DLD1 (cell line): ENCODE results near the gene KRT75.

Source experiments
- in situ Hi-C: cut with HindIII; loops from 2 replicates; pipeline ENCODE4 v1.10.0; 2017; ENCODE audit warnings: low sequenced_read_pairs

KRT75 gene

GRCh38 chr12:52396656-52397055, 37.5 kb downstream of the KRT75 start:
- in situ Hi-C loops: loop anchor here (25.0 kb wide), 1 partner anchor 466 kb away; no protein-coding TSS in a partner anchor

GRCh38 chr12:52395761-52396434, 38.3 kb downstream of the KRT75 start:
- in situ Hi-C loops: loop anchor here (25.0 kb wide), 1 partner anchor 466 kb away; no protein-coding TSS in a partner anchor

GRCh38 chr12:52394836-52395405, 39.2 kb downstream of the KRT75 start:
- in situ Hi-C loops: loop anchor here (25.0 kb wide), 1 partner anchor 467 kb away; no protein-coding TSS in a partner anchor

GRCh38 chr12:52392465-52393007, 41.6 kb downstream of the KRT75 start:
- in situ Hi-C loops: loop anchor here (25.0 kb wide), 1 partner anchor 470 kb away; no protein-coding TSS in a partner anchor

- in situ Hi-C loops: loop anchor here (25.0 kb wide), 1 partner anchor 471 kb away; no protein-coding TSS in a partner anchor
Measured at GRCh38 chr12:52391618-52392002, 42.6 kb downstream of the KRT75 start.

- in situ Hi-C loops: loop anchor here (25.0 kb wide), 1 partner anchor 471 kb away; no protein-coding TSS in a partner anchor
Measured at GRCh38 chr12:52390739-52391617, 43.2 kb downstream of the KRT75 start.

- in situ Hi-C loops: loop anchor here (25.0 kb wide), 1 partner anchor 473 kb away; no protein-coding TSS in a partner anchor
Measured at GRCh38 chr12:52389313-52390207, 44.6 kb downstream of the KRT75 start.

- in situ Hi-C loops: loop anchor here (25.0 kb wide), 1 partner anchor 474 kb away; no protein-coding TSS in a partner anchor
Measured at GRCh38 chr12:52387859-52388258, 46.3 kb downstream of the KRT75 start.

- in situ Hi-C loops: loop anchor here (25.0 kb wide), 1 partner anchor 477 kb away; no protein-coding TSS in a partner anchor
Measured at GRCh38 chr12:52385226-52385702, 48.9 kb downstream of the KRT75 start, which contains the start of gene KRT84. Gene KRT84, minus strand, starts transcription at chr12:52385652. Its CDS starts 67 bp downstream, at chr12:52385585.

GRCh38 chr12:52383331-52383730, 50.8 kb downstream of the KRT75 start:
- in situ Hi-C loops: loop anchor here (25.0 kb wide), 1 partner anchor 479 kb away; no protein-coding TSS in a partner anchor

- in situ Hi-C loops: loop anchor here (25.0 kb wide), 1 partner anchor 479 kb away; no protein-coding TSS in a partner anchor
Measured at GRCh38 chr12:52382854-52383253, 51.3 kb downstream of the KRT75 start.

- in situ Hi-C loops: loop anchor here (25.0 kb wide), 1 partner anchor 481 kb away; no protein-coding TSS in a partner anchor
Measured at GRCh38 chr12:52381206-52381605, 53.0 kb downstream of the KRT75 start.

GRCh38 chr12:52380271-52380694, 53.9 kb downstream of the KRT75 start:
- in situ Hi-C loops: loop anchor here (25.0 kb wide), 1 partner anchor 482 kb away; no protein-coding TSS in a partner anchor

GRCh38 chr12:52379536-52379935, 54.6 kb downstream of the KRT75 start:
- in situ Hi-C loops: loop anchor here (10.0 to 25.0 kb wide), 2 partner anchors 483 to 605 kb away; no protein-coding TSS in a partner anchor

- in situ Hi-C loops: loop anchor here (10.0 to 25.0 kb wide), 2 partner anchors 484 to 607 kb away; no protein-coding TSS in a partner anchor
Measured at GRCh38 chr12:52378091-52378490, 56.1 kb downstream of the KRT75 start.

- in situ Hi-C loops: loop anchor here (10.0 to 25.0 kb wide), 2 partner anchors 485 to 608 kb away; no protein-coding TSS in a partner anchor
Measured at GRCh38 chr12:52377266-52377665, 56.9 kb downstream of the KRT75 start.
